ENCODE data around the gene ANKRD52.
"Not testable (repeated sequence)": the region's sequence is repeated elsewhere in the genome, so short reads cannot be mapped to it uniquely, and the experiment has no call there.

ANKRD52 gene

DNA sequence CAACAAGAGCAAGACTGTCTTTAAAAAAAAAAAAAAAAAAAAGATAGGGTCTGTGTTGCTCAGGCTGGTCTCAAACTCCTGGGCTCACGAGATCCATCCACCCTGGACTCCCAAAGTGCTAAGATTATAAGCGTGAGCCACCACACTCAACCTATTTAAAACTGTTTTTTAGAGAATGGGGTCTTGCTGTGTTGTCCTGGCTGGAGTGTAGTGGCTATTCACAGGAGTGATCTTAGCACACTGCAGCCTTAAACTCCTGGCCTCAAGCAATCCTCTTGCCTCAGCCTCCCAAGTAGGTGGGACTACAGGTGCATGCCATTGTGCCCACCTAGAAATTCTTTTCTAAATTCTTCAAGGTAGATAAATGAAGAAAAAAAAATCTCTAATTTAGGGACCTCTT is 16.1 kb upstream of the ANKRD52 start:
- no peaks in the 10 kb centered on the region for H3K9me3 ChIP-seq (ENCODE audit: control insufficient read depth, low read length)
- peaks cover 56% of the 10 kb centered on the region for H3K36me3 ChIP-seq (ENCODE audit: control insufficient read depth, insufficient read depth, low read length)
- no peak overlapping the region for H3K4me3 ChIP-seq (ENCODE audit: insufficient read depth, low read depth, low read length, poor library complexity, severe bottlenecking)
- H3K4me1 ChIP-seq (ENCODE audit: control insufficient read depth, insufficient read depth, low read length, poor library complexity, severe bottlenecking) = no peaks in the 10 kb centered on the region
- no peak overlapping the region for H3K27ac ChIP-seq (ENCODE audit: insufficient read depth, low read length, poor library complexity, severe bottlenecking)
- DNase-seq = no peak
- H3K27me3 ChIP-seq (replicated peaks; ENCODE audit: control insufficient read depth, insufficient read depth, low read length, poor library complexity, severe bottlenecking) = no peaks in the 10 kb centered on the region

GRCh38 chr12:56272468-56272867 is 14.3 kb upstream of the ANKRD52 start:
- H3K36me3 ChIP-seq (ENCODE audit: control insufficient read depth, insufficient read depth, low read length) = peaks cover 38% of the 10 kb centered on the region
- DNase-seq = not testable (repeated sequence)

GRCh38 chr12:56271031-56271430 is 12.8 kb upstream of the ANKRD52 start:
- Histone ChIP-seq H3K4me3 (ENCODE audit: insufficient read depth, low read depth, low read length, poor library complexity, severe bottlenecking) (no peak overlapping the region), H3K27ac (ENCODE audit: insufficient read depth, low read length, poor library complexity, severe bottlenecking) (no peak overlapping the region), H3K36me3 (ENCODE audit: control insufficient read depth, insufficient read depth, low read length) (peaks cover 34% of the 10 kb centered on the region), H3K9me3 (ENCODE audit: control insufficient read depth, low read length) (no peaks in the 10 kb centered on the region), H3K27me3 (replicated peaks; ENCODE audit: control insufficient read depth, insufficient read depth, low read length, poor library complexity, severe bottlenecking) (no peaks in the 10 kb centered on the region), H3K4me1 (ENCODE audit: control insufficient read depth, insufficient read depth, low read length, poor library complexity, severe bottlenecking) (peaks cover 10% of the 10 kb centered on the region)
- DNase-seq = no peak

More at GRCh38 chr12:56272468-56272867, 14.3 kb upstream of the ANKRD52 start:
- H3K4me1 ChIP-seq (ENCODE audit: control insufficient read depth, insufficient read depth, low read length, poor library complexity, severe bottlenecking); H3K4me3 ChIP-seq (ENCODE audit: insufficient read depth, low read depth, low read length, poor library complexity, severe bottlenecking); H3K9me3 ChIP-seq (ENCODE audit: control insufficient read depth, low read length); H3K27me3 ChIP-seq (replicated peaks; ENCODE audit: control insufficient read depth, insufficient read depth, low read length, poor library complexity, severe bottlenecking); H3K27ac ChIP-seq (ENCODE audit: insufficient read depth, low read length, poor library complexity, severe bottlenecking): not testable (repeated sequence)

DNA sequence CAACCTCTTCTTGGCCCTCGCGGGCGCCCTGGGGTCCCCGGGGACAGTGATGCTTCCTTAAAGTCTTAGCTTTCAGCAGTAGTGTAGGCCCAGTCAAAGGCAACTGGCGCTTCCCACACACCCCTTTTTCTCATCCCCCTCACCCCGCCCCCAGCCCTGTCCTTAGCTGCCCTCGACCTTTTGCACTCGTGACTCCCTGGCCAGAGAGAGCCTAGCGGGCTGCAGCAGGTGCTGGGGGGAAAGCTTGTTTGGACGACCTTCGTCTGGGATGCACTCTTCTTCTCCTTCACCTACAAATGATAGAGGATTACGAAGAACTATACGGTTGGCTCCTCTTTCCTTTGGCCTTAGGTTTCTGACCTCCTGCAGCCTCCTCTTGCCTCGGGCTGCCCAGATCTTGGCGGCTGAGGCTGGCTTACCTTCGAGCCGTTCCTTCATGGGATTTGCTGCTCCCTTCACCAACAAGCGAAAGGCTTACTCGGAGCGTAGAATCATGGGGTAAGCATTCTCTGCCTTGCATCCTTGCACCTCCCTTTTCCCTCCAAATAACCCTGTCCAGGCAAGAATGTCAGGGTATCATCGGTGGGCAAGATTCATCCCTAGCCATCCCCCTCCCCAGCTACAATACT is 9.4 kb upstream of the ANKRD52 start:
- H3K4me1 ChIP-seq (ENCODE audit: control insufficient read depth, insufficient read depth, low read length, poor library complexity, severe bottlenecking) = peaks cover 10% of the 10 kb centered on the region
- H3K9me3 ChIP-seq (ENCODE audit: control insufficient read depth, low read length) = no peaks in the 10 kb centered on the region
- H3K27me3 ChIP-seq (replicated peaks; ENCODE audit: control insufficient read depth, insufficient read depth, low read length, poor library complexity, severe bottlenecking) = no peaks in the 10 kb centered on the region
- peak overlapping the region; percentile 96 for H3K27ac ChIP-seq (ENCODE audit: insufficient read depth, low read length, poor library complexity, severe bottlenecking)
- peaks cover 6% of the 10 kb centered on the region for H3K36me3 ChIP-seq (ENCODE audit: control insufficient read depth, insufficient read depth, low read length)
- no peak for DNase-seq
- peak overlapping the region; percentile 92 for H3K4me3 ChIP-seq (ENCODE audit: insufficient read depth, low read depth, low read length, poor library complexity, severe bottlenecking)

DNA sequence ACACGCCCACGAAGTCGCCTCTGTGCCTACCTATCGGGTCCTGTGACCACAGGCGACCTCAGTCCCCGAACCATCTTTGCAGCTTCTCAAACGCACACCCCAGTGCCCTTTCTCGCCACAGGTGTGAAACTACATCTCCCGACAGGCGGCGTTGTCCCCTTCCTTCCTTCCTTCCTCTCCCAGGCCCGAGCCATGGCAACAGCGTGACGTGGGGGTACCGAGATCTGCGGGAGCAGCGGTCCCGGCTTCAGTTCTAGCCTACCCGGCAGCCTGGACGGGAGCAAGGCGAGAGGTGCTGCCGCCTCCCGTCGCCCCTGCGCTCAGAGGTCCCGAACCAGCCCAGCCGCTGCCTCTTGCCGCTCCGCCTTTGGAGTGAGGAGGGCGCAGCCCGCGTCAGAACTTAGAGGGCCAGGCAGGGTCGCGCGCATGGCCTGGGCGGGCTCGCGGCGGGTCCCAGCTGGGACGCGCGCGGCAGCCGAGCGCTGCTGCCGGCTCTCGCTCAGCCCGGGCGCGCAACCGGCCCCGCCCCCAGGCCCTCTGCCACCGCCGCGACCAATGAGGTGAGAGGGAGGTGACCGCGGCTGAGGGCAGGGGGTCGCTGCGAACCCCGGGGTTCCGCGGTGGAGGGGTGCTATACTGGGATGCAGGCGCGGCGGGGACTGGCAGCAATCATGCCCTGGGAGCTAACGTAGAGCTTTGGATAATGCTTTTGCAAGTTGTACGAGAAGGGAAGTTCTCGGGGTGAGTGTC is 8.7 kb upstream of the ANKRD52 start, which contains the start of gene COQ10A:
COQ10A (plus strand) TSS at position 250 of the 750 bp plus-strand sequence; CDS start at position 427, 177 bp downstream.
- peak within 1 kb of the TSS; percentile 96 for H3K27ac ChIP-seq (ENCODE audit: insufficient read depth, low read length, poor library complexity, severe bottlenecking)
- H3K9me3 ChIP-seq (ENCODE audit: control insufficient read depth, low read length) = no peaks in the 10 kb centered on the region
- DNase-seq = peak; percentile 82 to 88 (median 87)
- H3K27me3 ChIP-seq (replicated peaks; ENCODE audit: control insufficient read depth, insufficient read depth, low read length, poor library complexity, severe bottlenecking) = no peaks in the 10 kb centered on the region
- H3K36me3 ChIP-seq (ENCODE audit: control insufficient read depth, insufficient read depth, low read length) = peaks cover 6% of the 10 kb centered on the region
- H3K4me1 ChIP-seq (ENCODE audit: control insufficient read depth, insufficient read depth, low read length, poor library complexity, severe bottlenecking) = peaks cover 10% of the 10 kb centered on the region
- H3K4me3 ChIP-seq (ENCODE audit: insufficient read depth, low read depth, low read length, poor library complexity, severe bottlenecking) = peak within 1 kb of the TSS; percentile 92

DNA sequence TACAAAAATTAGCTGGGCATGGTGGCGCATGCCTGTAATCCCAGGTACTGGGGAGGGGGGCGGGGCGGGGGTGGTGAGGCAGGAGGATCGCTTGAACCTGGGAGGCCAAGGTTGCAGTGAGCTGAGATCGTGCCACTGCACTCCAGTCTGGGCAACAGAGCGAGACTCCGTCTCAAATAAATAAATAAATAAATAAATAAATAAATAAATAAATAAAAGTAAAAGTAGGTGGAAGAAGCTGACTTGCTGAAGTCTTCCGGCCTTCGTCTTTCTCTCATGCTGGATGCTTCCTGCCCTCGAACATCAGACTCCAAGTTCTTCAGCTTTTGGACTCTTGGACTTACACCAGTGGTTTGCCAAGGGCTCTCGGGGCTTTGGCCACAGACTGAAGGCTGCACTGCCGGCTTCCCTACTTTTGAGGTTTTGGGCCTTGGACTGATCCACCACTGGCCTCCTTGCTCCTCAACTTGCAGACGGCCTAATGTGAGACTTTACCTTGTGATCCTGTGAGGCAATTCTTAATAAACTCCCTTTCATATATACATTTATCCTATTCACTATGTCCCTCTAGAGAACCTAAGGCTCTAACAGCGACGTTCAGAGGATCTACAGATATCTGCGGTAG is 8.0 kb upstream of the ANKRD52 start:
- peaks cover 10% of the 10 kb centered on the region for H3K4me1 ChIP-seq (ENCODE audit: control insufficient read depth, insufficient read depth, low read length, poor library complexity, severe bottlenecking)
- H3K9me3 ChIP-seq (ENCODE audit: control insufficient read depth, low read length); DNase-seq; H3K27me3 ChIP-seq (replicated peaks; ENCODE audit: control insufficient read depth, insufficient read depth, low read length, poor library complexity, severe bottlenecking); H3K36me3 ChIP-seq (ENCODE audit: control insufficient read depth, insufficient read depth, low read length): not testable (repeated sequence)
- peak overlapping the region; percentile 92 for H3K4me3 ChIP-seq (ENCODE audit: insufficient read depth, low read depth, low read length, poor library complexity, severe bottlenecking)
- H3K27ac ChIP-seq (ENCODE audit: insufficient read depth, low read length, poor library complexity, severe bottlenecking) = peak overlapping the region; percentile 96

DNA sequence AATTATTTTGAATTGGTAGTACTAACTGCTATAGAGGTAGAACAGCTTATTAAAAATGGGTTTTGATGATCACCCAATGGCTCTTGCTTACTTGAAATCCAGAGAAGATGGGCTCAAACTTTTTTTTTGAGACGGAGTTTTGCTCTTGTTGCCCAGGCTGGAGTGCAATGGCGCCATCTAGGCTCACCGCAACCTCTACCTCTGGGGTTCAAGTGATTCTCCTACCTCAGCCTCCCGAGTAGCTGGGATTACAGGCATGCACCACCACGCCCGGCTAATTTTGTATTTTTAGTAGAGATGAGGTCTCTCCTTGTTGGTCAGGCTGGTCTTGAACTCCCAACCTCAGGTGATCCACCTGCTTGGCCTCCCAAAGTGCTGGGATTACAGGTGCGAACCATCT is 4.8 kb upstream of the ANKRD52 start:
- not testable (repeated sequence) for H3K27me3 ChIP-seq (replicated peaks; ENCODE audit: control insufficient read depth, insufficient read depth, low read length, poor library complexity, severe bottlenecking); DNase-seq; H3K9me3 ChIP-seq (ENCODE audit: control insufficient read depth, low read length); H3K27ac ChIP-seq (ENCODE audit: insufficient read depth, low read length, poor library complexity, severe bottlenecking); H3K36me3 ChIP-seq (ENCODE audit: control insufficient read depth, insufficient read depth, low read length); H3K4me3 ChIP-seq (ENCODE audit: insufficient read depth, low read depth, low read length, poor library complexity, severe bottlenecking)
- H3K4me1 ChIP-seq (ENCODE audit: control insufficient read depth, insufficient read depth, low read length, poor library complexity, severe bottlenecking) = peaks cover 16% of the 10 kb centered on the region

GRCh38 chr12:56261503-56262232 is 3.5 kb upstream of the ANKRD52 start:
- DNase-seq = no peak
- no peaks in the 10 kb centered on the region for H3K27me3 ChIP-seq (replicated peaks; ENCODE audit: control insufficient read depth, insufficient read depth, low read length, poor library complexity, severe bottlenecking)
- no peak overlapping the region for H3K4me3 ChIP-seq (ENCODE audit: insufficient read depth, low read depth, low read length, poor library complexity, severe bottlenecking)
- no peaks in the 10 kb centered on the region for H3K36me3 ChIP-seq (ENCODE audit: control insufficient read depth, insufficient read depth, low read length)
- no peaks in the 10 kb centered on the region for H3K9me3 ChIP-seq (ENCODE audit: control insufficient read depth, low read length)
- peaks cover 22% of the 10 kb centered on the region for H3K4me1 ChIP-seq (ENCODE audit: control insufficient read depth, insufficient read depth, low read length, poor library complexity, severe bottlenecking)
- no peak overlapping the region for H3K27ac ChIP-seq (ENCODE audit: insufficient read depth, low read length, poor library complexity, severe bottlenecking)

GRCh38 chr12:56260921-56261320 is 2.7 kb upstream of the ANKRD52 start:
- Histone ChIP-seq H3K27ac (ENCODE audit: insufficient read depth, low read length, poor library complexity, severe bottlenecking) (no peak overlapping the region), H3K4me3 (ENCODE audit: insufficient read depth, low read depth, low read length, poor library complexity, severe bottlenecking) (no peak overlapping the region), H3K27me3 (replicated peaks; ENCODE audit: control insufficient read depth, insufficient read depth, low read length, poor library complexity, severe bottlenecking) (no peaks in the 10 kb centered on the region), H3K9me3 (ENCODE audit: control insufficient read depth, low read length) (no peaks in the 10 kb centered on the region), H3K36me3 (ENCODE audit: control insufficient read depth, insufficient read depth, low read length) (no peaks in the 10 kb centered on the region), H3K4me1 (ENCODE audit: control insufficient read depth, insufficient read depth, low read length, poor library complexity, severe bottlenecking) (peaks cover 19% of the 10 kb centered on the region)
- DNase-seq = no peak
